ENCODE results near the gene MRPL27.

The MRPL27 gene

DNA sequence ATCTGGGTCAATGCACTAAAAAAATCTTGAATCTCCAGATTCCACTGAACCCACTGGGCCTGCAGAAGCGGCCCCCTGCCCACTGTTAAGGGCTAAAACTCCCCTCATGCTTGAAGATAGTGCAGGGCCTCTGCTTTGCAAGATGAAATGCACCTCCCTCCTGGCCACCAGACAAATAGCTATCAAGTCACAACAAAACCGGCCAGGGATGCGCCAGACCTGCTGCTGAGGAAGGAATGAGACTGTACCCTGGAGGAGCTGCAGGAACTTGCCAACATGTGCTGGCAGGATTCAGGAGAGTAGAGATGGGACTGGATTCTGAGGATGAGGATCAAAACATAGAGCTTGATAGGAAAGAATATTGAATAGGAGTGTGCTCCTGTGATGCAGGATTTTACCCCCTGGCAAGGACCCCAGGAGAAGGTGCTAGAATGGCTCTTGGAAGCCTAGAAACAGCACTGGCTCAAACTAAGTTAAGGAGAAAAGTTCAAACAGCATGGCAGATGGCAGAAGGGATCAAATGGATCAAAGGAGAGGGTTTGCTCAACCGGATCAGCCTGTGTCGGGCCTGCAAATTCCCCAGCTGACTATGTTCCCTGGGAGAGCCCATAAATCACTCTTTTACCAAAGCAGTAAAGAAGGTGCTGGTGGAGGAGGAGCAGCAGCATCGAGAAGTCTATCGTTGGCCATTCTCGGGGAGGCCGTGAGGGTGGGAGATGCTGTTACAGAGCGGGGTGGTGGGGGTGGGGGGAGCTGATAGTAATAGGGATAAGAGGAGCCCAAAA, 54.3 kb downstream of the MRPL27 start:
- TF ChIP-seq, protein P1, sequence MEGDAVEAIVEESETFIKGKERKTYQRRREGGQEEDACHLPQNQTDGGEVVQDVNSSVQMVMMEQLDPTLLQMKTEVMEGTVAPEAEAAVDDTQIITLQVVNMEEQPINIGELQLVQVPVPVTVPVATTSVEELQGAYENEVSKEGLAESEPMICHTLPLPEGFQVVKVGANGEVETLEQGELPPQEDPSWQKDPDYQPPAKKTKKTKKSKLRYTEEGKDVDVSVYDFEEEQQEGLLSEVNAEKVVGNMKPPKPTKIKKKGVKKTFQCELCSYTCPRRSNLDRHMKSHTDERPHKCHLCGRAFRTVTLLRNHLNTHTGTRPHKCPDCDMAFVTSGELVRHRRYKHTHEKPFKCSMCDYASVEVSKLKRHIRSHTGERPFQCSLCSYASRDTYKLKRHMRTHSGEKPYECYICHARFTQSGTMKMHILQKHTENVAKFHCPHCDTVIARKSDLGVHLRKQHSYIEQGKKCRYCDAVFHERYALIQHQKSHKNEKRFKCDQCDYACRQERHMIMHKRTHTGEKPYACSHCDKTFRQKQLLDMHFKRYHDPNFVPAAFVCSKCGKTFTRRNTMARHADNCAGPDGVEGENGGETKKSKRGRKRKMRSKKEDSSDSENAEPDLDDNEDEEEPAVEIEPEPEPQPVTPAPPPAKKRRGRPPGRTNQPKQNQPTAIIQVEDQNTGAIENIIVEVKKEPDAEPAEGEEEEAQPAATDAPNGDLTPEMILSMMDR (IDR thresholded peaks at IDR 0.05; ENCODE audit: low read depth, low read length, missing control alignments) = no peak
- no peak overlapping the region for H3K4me3 ChIP-seq (replicated peaks; ENCODE audit: low read depth, low read length)
- no peak for DNase-seq (ENCODE audit: extremely low read depth, low read depth)

Measured in HFF-Myc (cell line).